Measurements from ENCODE around the gene SMAD5. TPM values are rescaled to one million over a fixed set of nuclear protein-coding genes. Genes with fewer than 3 reads are reported as not detected.

The SMAD5 gene
- total and polyA plus RNA-seq, 2 of the 4 experiments (the other 2 are of a cell fraction), result 37.4 to 101 TPM

DNA sequence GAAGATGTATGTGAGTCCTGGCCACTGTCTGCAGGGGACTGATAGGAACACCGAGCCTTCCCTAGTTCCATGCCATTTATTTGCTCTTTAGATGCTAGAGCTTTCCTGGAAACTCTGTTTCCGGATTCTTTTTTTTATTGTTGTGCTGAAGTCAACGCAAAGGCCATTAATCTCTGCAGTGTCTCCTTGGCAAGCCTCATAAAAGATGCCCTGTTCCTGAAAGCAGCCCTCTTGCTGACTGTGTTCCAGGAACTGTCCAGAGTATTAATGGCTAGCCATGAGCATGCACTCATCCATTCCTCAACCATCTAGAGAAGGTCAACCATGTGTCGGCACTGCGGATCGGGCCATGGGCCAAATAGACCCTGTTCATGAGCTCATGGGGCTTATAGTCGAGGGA lies 42.9 kb upstream of the SMAD5 start:
- WGBS, 2 experiments (ENCODE audit: extremely low coverage in 2 of 2, insufficient read length in 1 of 2), result 25% methylated on average over 3 of the region's 7 CpGs; no CpG with 5 or more reads in 1 of the 2 experiments
- Histone ChIP-seq H2BK5ac (ENCODE audit: low read depth, low read length, poor library complexity, severe bottlenecking) (no peak overlapping the region), H3K4me3 (ENCODE audit: insufficient read depth, low read depth, low read length) (no peak overlapping the region), H3K27ac (ENCODE audit: insufficient read depth, low read length) (no peak overlapping the region), H2BK15ac (ENCODE audit: low read depth, low read length) (no peak overlapping the region), H4K91ac (ENCODE audit: insufficient read depth, low read depth, low read length) (no peak overlapping the region), H3K27me3 (ENCODE audit: control insufficient read depth, insufficient read depth, low read length) (peaks cover 2% of the 10 kb centered on the region; the same call in 1 of the 2 replicates), H4K5ac (ENCODE audit: low read depth, low read length) (no peak overlapping the region), H3K9me1 (ENCODE audit: insufficient read depth, low read length) (no peaks in the 10 kb centered on the region), H3K23ac (ENCODE audit: low read depth, low read length) (no peak overlapping the region), H2BK120ac (ENCODE audit: low read depth, low read length) (no peak overlapping the region), H2AFZ (replicated peaks; ENCODE audit: low read length, poor library complexity) (no peak overlapping the region), H2AK5ac (ENCODE audit: low read depth, low read length) (no peak overlapping the region), H3K18ac (ENCODE audit: low read depth, low read length) (no peak overlapping the region), H2BK20ac (ENCODE audit: low read depth, low read length) (no peak overlapping the region), H4K20me1 (ENCODE audit: insufficient read depth, low read length) (no peaks in the 10 kb centered on the region), H3K4me1 (ENCODE audit: control insufficient read depth, insufficient read depth, low read length) (peaks cover 2% of the 10 kb centered on the region; the same call in 1 of the 2 replicates), H3K14ac (replicated peaks; ENCODE audit: low read depth, low read length) (no peak overlapping the region), H3K79me1 (ENCODE audit: low read depth in 1 of 2, low read length in 2 of 2) (no peaks in the 10 kb centered on the region), H3K4ac (ENCODE audit: low read depth, low read length) (no peak overlapping the region), H3K9me3 (ENCODE audit: control insufficient read depth, insufficient read depth, low read length) (no peaks in the 10 kb centered on the region), H3K36me3 (ENCODE audit: control insufficient read depth, insufficient read depth, low read length) (no peaks in the 10 kb centered on the region), H3K56ac (ENCODE audit: extremely low read depth, insufficient read depth, low read length) (no peak overlapping the region), H2AK9ac (replicated peaks; ENCODE audit: low read depth, low read length, poor library complexity) (no peak overlapping the region), H3K4me2 (ENCODE audit: low read depth, low read length) (no peak overlapping the region), H4K8ac (ENCODE audit: low read depth in 2 of 2, low read length in 2 of 2) (no peak overlapping the region), H3K9ac (ENCODE audit: low read depth, low read length) (no peak overlapping the region)
- intact Hi-C loops (cut with micrococcal nuclease), result no loop called here
- in situ Hi-C loops (cut with MboI; ENCODE audit: low sequenced_read_pairs), result loop anchor here (10.0 kb wide), 1 partner anchor 85 kb away; no protein-coding TSS in a partner anchor
- dilution Hi-C loops (cut with HindIII; ENCODE audit: low sequenced_read_pairs, unreplicated experiment), result no loop called here
- ATAC-seq (ENCODE audit: low read depth), result no peak
- TF ChIP-seq NFE2L2 (IDR thresholded peaks at IDR 0.05; ENCODE audit: low read depth, low read length), result no peak
- TF ChIP-seq BHLHE40 (IDR thresholded peaks at IDR 0.05; ENCODE audit: low read depth, low read length), result no peak
- TF ChIP-seq RFX5 (IDR thresholded peaks at IDR 0.05; ENCODE audit: low read depth, low read length), result no peak
- no peak for TF ChIP-seq RCOR1 (IDR thresholded peaks at IDR 0.05; ENCODE audit: insufficient replicate concordance, low read length)
- no peak for TF ChIP-seq CHD1 (IDR thresholded peaks at IDR 0.05; ENCODE audit: low read depth, low read length)
- no peak for TF ChIP-seq SMC3 (IDR thresholded peaks at IDR 0.05; ENCODE audit: low read depth, low read length)
- ChIA-PET POLR2A (ENCODE audit: unreplicated experiment) (no interaction called here), CTCF (no interaction called here)
- BruUV-seq (replicated peaks), result no TSS peak
- no peak for DNase-seq
